GM19397 (cell line): ENCODE measurements around the gene CADM1.

Source experiments
- ATAC-seq: cut with Tn5 transposase; IDR thresholded peaks from one replicate; pipeline ENCODE4 v1.9.1; 2021; ENCODE audit warnings: mild to moderate bottlenecking, moderate library complexity; ENCODE audit not compliant: unreplicated experiment

Gene CADM1

GRCh38 chr11:115409116-115409670 is 95.0 kb downstream of the CADM1 start:
- ATAC-seq: no peak

DNA sequence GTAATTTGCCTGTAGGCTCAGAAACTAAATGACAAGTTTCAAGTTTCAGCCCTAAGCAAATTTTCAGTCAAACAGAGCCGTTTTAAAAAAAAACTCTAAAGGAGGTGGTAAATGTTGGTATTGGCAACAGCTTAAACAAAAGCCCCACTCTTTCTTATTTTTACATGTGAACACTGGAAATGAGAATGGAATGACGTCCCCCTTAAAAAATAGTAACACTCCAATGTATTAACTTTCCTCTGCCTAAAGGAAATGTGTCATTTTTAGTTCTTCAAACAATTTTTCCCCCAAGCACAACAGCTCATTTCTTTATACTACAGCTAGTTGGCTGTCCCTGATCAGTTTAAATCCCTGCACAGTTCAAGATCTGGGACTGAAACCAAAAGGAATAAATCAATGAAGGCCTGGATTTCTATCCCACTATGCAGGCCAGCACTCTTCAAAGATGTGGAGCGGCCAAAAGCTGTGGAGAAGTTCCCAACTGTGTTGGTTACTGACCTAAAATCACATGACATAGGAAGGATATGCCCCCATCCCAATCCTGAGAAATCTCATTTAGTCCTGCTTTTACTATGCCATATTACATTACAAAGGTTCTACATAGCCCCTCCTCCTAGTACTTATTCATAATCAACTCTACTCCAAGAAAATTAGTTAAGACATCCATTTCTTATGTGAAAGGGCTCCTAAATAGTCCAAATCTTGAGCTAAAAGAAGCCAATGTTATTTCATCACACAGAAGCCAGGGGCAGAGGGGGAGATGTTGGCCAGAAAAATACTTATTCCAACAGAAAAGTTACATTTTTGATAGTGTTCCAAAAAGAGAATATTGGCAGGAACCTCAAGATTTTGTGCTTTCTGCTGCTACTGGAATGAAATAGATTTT is 95.9 kb downstream of the CADM1 start:
- ATAC-seq: no peak

DNA sequence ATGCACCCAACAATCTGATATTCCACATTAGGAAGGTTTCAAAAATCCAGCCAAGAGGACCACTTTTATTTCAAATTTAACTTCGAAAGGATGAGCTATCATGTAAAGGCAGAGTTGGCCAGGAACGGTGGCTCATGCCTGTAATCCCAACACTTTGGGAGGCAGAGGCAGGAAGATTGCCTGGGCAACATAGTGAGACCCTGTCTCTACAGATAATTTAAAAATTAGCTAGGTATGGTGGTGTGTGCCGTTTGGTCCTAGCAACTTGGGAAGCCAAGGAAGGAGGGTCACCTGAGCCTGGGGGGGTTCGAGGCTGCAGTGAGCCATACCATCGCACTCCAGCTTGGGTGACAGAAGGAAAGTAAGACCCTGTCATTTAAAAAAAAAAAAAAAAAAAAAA is 96.7 kb downstream of the CADM1 start:
- no peak for ATAC-seq

- ATAC-seq: no peak
Measured at GRCh38 chr11:115406404-115406803, 97.8 kb downstream of the CADM1 start.

DNA sequence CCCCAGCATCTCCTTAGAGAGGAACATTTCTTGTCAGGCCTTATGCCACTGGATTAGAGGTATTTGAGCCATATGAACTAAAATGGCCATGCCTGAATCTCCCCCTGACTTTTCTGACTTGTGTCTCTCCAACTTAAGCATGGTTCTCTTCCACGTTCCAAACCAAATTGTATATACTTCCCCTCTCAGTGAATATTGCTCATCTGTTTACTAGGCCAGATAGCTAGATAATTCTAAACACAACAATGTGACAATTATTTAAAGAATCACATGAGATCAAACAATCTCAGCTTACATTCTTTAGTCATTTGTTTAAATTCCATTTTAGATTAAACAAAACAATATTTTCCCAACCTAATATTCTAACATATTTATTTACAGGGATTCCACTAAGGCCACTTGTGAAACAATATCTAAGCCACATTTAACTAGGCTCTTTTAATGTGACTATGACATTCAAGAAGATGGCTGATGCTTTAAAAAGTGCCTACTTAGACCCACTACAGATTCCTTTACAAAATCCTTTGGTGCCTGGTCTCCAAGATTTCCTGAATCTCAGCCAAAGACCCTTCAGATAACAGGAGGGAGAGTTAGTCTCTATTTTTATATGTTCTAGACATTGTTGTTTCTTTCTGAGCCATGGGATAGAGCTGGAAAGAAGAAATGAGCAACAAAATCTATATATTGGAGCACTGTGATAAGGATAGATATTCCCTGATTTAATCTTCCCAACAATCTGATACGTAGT is 105.7 kb downstream of the CADM1 start:
- ATAC-seq: no peak

GRCh38 chr11:115396533-115396932 is 107.7 kb downstream of the CADM1 start:
- ATAC-seq: no peak

DNA sequence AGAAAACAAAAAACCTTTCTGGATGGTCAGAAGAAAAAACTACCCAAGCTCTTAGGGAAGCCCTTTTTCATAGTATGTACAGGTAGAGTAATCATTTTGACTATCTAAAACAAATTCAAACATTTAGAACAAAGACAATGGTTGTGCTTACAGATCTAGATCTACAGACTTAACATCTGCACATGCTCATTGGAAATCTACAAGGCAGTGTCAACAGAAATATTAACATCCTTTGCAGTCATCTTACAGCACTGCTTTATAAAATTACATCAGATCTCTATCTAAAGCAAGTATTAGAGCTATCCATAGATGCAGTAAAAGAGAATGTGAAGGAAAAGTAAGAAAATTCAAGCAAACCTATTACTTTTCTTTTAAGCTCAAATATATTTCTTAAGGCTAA is 110.3 kb downstream of the CADM1 start:
- ATAC-seq: no peak

DNA sequence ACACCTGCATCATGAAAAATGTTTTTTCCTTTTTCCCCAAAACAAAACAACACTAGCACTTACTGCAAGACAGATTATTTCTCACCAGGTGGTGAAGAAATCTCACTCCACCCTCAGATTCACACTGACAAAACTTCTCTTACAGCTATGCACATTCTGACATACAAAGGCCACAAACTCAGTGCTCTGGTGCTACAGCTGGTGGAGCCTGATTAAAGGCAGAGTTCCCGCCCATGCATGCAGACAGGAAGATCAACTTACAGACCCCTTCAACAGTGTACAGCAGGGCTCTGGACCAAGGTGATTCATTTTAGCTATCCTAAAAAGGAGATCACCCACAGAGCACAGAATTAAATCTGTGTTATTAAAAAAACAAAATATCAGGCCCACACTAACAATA is 112.6 kb downstream of the CADM1 start:
- ATAC-seq: no peak

DNA sequence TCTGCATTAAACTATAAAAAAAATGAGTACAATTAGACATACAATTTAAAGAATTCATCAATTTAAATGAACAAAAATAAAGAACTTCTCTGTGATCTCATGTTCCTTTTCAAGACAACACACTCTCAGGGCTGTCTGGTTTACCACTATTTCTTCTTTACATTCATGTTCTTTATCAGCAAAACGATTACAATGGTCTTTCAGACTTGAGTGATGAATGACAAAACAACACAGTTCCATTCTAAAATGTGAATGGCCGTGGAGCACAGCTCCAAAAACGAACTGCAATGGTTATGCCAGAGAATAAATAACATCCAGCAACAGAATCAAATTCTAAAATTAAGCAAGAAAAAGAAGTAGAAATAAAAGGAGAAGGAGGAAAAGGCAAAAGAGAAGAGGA is 113.1 kb downstream of the CADM1 start:
- no peak for ATAC-seq

GRCh38 chr11:115390441-115390840 is 113.8 kb downstream of the CADM1 start:
- ATAC-seq: no peak

DNA sequence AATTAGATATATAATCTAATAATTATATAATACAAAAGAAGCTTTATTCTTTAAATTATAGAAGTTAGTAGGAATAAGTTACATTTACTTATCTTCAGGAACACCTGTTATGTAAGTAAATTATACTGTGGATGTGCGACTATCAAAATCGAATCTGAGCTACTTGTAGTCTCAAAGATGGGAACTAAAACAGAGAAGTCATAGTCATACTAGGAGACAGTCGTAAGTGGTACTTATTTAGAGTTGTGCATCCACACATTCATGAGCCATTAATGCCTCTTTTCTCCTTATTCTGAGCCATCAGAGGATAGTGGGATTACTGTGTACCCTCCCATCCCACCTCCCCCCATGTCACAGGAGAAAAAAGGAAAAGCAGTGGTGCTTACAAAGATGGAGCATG is 114.4 kb downstream of the CADM1 start:
- ATAC-seq: no peak

GRCh38 chr11:115385226-115385625 is 119.0 kb downstream of the CADM1 start:
- no peak for ATAC-seq

- no peak for ATAC-seq
Measured at GRCh38 chr11:115384236-115384635, 120.0 kb downstream of the CADM1 start.

DNA sequence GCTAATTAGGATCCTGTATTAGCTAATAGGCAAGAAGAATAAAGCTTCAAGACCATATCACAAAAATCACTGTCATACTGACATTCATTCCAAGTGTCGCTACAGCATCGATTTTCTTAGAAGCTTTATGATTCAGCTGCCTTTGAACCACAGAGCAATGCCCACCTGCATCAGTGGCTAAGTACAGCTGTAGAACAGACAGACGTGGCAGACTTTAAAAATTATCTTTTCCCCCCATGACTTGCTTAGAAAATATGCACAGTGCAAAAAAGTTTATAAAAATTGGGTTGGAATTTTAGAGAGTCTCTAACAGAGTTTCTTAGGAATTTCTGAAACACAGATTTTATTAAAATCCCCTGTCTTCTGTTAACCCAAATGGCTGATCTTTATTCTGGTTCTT is 120.8 kb downstream of the CADM1 start:
- ATAC-seq: no peak

- ATAC-seq: no peak
Measured at GRCh38 chr11:115379528-115379927, 124.7 kb downstream of the CADM1 start.

DNA sequence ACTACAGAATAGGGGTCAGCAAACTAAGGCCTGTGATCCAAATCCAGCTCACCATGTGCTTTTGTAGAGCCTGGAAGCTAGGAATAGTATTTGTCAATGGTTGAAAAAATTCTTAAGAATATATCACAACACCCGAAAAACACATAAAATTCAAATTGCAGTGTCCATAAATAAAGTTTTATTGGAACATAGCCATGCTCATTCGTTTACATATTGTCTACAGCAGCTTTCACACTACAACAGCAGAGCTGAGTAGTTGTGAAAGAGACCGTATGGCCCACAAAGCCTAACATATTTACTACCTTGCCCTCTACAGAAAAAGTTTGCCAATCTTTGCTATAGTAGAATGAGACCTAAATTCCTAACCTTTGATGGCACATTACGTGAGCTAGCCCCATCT is 125.7 kb downstream of the CADM1 start:
- no peak for ATAC-seq

- ATAC-seq: no peak
Measured at GRCh38 chr11:115377882-115378296, 126.3 kb downstream of the CADM1 start.

DNA sequence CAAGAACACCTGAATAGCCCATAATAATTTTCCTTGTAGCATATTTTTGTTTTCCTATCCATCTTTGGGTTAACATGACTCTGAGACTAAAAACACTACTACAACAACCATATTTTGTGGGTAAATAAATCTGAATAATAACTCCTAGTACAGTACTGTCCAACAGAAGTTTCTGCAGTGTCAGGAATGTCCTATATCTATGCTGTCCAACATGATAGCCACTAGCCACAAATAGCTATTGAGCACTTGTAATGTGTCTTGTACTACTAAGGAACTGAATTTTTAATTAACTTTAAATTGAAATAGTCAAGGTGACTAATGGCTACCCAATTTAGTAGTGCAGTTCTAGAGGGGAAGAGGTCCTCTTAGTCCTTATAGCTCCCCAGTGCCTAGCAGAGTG is 135.6 kb downstream of the CADM1 start:
- ATAC-seq: no peak

DNA sequence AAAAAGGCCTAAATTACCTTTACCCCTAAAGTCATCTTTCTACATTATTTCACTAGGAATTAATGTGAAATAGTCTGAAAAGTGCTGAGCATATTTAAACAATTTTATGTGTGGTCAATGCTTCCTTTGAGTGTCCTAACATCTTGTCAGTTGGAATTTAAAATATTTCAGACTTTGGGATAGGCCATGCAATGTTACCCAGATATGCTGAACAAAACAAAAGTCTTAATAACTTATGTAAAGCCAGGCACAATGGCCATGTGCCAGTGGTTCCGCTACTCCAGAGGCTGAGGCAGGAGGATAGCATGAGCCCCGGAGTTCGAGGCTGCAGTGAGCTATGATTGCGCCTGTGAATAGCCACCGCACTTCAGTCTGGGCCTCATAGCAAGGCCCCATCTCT is 137.4 kb downstream of the CADM1 start:
- ATAC-seq: no peak

GRCh38 chr11:115365907-115366306 is 138.3 kb downstream of the CADM1 start:
- no peak for ATAC-seq

DNA sequence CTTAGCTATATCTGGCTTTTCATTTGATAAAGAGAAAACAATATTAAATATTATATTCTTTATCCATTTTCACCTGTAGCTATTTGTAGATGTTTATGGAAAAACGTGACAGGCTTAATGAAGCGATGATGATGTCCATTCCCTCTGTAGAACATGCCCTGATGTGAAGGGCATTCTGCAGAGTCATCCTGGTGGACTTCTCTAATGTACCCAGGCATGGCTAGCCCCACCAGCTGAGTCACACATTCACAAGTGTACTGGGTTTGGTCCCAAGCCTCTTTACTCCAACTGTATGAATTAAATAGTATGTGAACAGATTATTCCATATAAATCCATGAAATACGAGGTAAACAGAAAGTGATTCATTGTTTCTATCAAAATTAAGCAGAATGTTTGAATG is 139.3 kb downstream of the CADM1 start:
- no peak for ATAC-seq

DNA sequence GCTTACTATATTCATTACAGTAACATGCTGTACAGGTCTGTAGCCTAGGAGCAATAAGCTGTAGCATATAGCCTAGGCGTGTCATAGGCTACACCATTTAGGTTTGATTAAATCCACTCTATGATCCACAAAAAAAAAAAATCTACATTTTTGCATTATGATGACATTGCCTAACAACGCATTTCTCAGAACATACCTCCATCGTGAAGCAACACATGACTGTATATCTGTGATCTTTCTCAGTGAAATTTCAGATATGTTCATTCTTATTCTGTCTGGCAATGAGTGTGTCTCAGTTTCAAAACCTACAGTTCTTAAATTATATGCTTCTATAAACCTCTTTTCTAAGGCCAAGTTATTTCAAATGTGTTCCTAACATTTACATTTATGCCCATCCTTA is 140.3 kb downstream of the CADM1 start:
- ATAC-seq: no peak
